ENCODE data around the gene TXNDC5.

The TXNDC5 gene

DNA sequence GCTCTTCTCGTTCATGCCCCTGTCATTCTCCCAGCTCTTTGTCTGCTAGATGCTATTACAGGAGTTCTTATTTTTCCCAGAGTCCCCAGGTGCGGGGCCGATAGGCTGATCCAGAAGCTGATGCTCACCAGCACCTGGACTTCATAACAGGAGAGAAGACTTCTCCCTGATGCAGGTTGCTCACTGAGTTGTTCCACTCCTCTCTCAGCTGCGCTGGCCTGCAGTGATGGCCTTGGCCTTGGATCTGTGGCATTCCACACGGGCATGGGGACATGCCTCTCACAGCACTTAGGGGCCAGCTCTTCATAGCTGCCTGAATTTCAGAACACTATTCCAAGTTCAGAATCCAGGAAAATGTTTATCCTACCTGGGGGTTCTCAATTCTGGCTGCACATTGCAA lies 7.1 kb upstream of the TXNDC5 start:
- TF ChIP-seq, protein P1, sequence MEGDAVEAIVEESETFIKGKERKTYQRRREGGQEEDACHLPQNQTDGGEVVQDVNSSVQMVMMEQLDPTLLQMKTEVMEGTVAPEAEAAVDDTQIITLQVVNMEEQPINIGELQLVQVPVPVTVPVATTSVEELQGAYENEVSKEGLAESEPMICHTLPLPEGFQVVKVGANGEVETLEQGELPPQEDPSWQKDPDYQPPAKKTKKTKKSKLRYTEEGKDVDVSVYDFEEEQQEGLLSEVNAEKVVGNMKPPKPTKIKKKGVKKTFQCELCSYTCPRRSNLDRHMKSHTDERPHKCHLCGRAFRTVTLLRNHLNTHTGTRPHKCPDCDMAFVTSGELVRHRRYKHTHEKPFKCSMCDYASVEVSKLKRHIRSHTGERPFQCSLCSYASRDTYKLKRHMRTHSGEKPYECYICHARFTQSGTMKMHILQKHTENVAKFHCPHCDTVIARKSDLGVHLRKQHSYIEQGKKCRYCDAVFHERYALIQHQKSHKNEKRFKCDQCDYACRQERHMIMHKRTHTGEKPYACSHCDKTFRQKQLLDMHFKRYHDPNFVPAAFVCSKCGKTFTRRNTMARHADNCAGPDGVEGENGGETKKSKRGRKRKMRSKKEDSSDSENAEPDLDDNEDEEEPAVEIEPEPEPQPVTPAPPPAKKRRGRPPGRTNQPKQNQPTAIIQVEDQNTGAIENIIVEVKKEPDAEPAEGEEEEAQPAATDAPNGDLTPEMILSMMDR (IDR thresholded peaks at IDR 0.05; ENCODE audit: low read depth, low read length, missing control alignments): no peak
- no peak for DNase-seq (ENCODE audit: low read depth)
- no peak overlapping the region for H3K4me3 ChIP-seq (ENCODE audit: low read depth, low read length)
- in situ Hi-C loops (cut with HindIII; ENCODE audit: low sequenced_read_pairs): no loop called here

GRCh38 chr6:7916959-7917358 lies 6.4 kb upstream of the TXNDC5 start:
- DNase-seq (ENCODE audit: low read depth): no peak
- no peak overlapping the region for H3K4me3 ChIP-seq (ENCODE audit: low read depth, low read length)
- TF ChIP-seq, protein P1 (IDR thresholded peaks at IDR 0.05; ENCODE audit: low read depth, low read length, missing control alignments): no peak
- in situ Hi-C loops (cut with HindIII; ENCODE audit: low sequenced_read_pairs): no loop called here

- H3K4me3 ChIP-seq (ENCODE audit: low read depth, low read length): no peak overlapping the region
- TF ChIP-seq, protein P1 (IDR thresholded peaks at IDR 0.05; ENCODE audit: low read depth, low read length, missing control alignments): no peak
- in situ Hi-C loops (cut with HindIII; ENCODE audit: low sequenced_read_pairs): no loop called here
- DNase-seq (ENCODE audit: low read depth): no peak
Measured at GRCh38 chr6:7914991-7915789, 4.6 kb upstream of the TXNDC5 start.

DNA sequence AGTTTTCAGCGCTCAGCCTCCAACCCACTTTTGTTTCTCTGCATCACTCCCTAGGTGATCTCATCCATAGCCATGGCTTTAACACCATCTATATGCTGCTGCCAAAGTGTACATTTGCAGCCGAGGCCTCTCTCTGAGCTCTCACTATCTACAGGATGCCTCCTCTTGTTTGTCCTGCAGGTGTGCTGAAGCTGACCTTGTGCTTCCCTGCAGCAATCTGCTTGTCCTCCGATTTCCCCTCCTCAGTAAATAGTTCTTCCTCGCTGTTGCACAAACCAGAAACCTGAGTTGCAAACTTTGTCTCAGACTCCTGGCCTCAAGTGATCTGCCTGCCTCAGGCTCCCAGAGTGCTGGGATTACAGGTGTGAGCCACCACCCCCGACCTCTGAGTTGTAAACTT lies 3.7 kb upstream of the TXNDC5 start:
- in situ Hi-C loops (cut with HindIII; ENCODE audit: low sequenced_read_pairs): no loop called here
- TF ChIP-seq, protein P1 (IDR thresholded peaks at IDR 0.05; ENCODE audit: low read depth, low read length, missing control alignments): no peak
- DNase-seq (ENCODE audit: low read depth): no peak
- no peak overlapping the region for H3K4me3 ChIP-seq (ENCODE audit: low read depth, low read length)

GRCh38 chr6:7912736-7913517 lies 2.3 kb upstream of the TXNDC5 start:
- TF ChIP-seq, protein P1 (IDR thresholded peaks at IDR 0.05; ENCODE audit: low read depth, low read length, missing control alignments): no peak
- no peak for DNase-seq (ENCODE audit: low read depth)
- in situ Hi-C loops (cut with HindIII; ENCODE audit: low sequenced_read_pairs): no loop called here
- no peak overlapping the region for H3K4me3 ChIP-seq (ENCODE audit: low read depth, low read length)

DNA sequence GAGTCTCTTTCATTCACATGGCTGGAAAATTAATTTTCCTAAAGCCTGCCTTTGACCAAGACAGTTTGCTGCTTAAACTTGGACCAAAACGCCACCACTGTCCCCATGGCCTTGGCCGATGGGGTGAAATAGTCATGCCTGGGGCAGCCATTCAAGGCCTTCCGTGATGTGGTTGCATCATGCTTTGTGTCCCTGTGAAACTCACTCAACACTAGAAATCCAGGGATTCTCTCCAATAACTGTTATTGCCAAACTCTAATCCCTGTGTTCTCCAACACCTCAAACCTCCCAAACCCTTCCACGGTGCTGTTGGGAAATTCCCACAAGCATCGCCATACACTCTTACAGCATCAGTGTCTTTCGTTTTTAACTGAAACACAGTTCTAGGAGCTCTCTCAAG lies 1.4 kb upstream of the TXNDC5 start:
- TF ChIP-seq, protein P1 (IDR thresholded peaks at IDR 0.05; ENCODE audit: low read depth, low read length, missing control alignments): no peak
- in situ Hi-C loops (cut with HindIII; ENCODE audit: low sequenced_read_pairs): no loop called here

More for the DNA sequence above, 1.4 kb upstream of the TXNDC5 start:
- no peak for DNase-seq (ENCODE audit: low read depth)
- H3K4me3 ChIP-seq (ENCODE audit: low read depth, low read length): no peak overlapping the region
